ENCODE results near the gene TCP11L1. TPM values are rescaled to one million over a fixed set of nuclear protein-coding genes. Genes with fewer than 3 reads are reported as not detected.

Gene TCP11L1
- total and polyA plus RNA-seq, 2 donors (not counting 3 experiments of a cell fraction or from before 2014, with no cell fraction given) = 12.1 to 18.1 TPM

DNA sequence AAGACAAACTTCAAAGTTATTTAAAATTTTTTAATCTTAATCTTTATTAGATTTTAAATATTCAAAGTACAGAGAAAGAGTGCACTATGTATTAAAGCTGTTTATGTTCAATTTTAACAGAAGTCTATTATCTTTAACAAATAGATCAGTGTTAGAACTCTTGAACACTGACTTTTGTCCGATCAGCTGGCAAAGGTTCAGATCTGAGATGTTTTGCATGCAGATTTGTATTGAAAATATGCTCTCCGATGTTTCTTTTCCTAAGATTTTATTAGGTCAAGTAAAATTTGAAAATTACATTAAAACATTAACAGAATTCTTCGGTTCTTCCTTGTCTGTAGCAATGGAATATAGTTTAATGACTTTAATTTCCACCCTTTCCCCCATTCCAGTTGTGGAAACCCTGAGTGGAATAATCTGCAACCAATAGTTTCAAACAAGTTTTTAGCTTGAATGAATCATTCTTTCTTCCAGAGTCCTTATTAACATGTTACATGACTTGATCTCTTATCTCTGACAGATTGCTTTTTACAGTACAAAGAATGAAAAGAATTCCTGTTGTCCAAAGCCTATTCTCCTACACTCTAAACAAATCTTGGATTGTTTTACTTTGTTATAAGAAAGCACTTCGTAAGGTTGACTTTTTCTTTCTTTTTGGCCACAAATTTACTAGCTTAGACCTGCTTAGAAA is 11.4 kb upstream of the TCP11L1 start:
- BruUV-seq (replicated peaks) = no TSS peak
- Histone ChIP-seq H3K27ac (ENCODE audit: insufficient read depth, low read depth, low read length) (no peak overlapping the region), H2AFZ (ENCODE audit: low read depth, low read length) (no peak overlapping the region), H3K9me1 (replicated peaks; ENCODE audit: control insufficient read depth, extremely low read depth, insufficient read depth, low read length) (no peaks in the 10 kb centered on the region), H3K9me3 (replicated peaks; ENCODE audit: control insufficient read depth, insufficient read depth, low read length) (no peaks in the 10 kb centered on the region), H3K4me1 (ENCODE audit: control insufficient read depth, extremely low read depth, insufficient read depth, low read length) (no peaks in the 10 kb centered on the region), H3K27me3 (ENCODE audit: control insufficient read depth in 2 of 2, insufficient read depth in 2 of 2, low read length in 2 of 2) (peaks cover 3 to 15% of the 10 kb centered on the region in 2 experiments), H3K36me3 (ENCODE audit: control insufficient read depth in 2 of 2, extremely low read depth in 1 of 2, insufficient read depth in 2 of 2, low read length in 2 of 2) (no peaks in the 10 kb centered on the region), H3K79me2 (ENCODE audit: control insufficient read depth, insufficient read depth, low read length) (no peaks in the 10 kb centered on the region), H4K20me1 (replicated peaks; ENCODE audit: control insufficient read depth, extremely low read depth, insufficient read depth, low read length) (no peaks in the 10 kb centered on the region), H3K4me2 (ENCODE audit: insufficient read depth, low read length) (no peak overlapping the region), H3K4me3 (replicated peaks in 1 of 3; ENCODE audit: insufficient read depth in 1 of 3, low read depth in 1 of 3, low read length in 3 of 3) (no peak overlapping the region), H3K9ac (replicated peaks; ENCODE audit: extremely low read depth, insufficient read depth, low read length) (no peak overlapping the region)
- dilution Hi-C loops (cut with MboI; ENCODE audit: extremely low pct_ligation_motif_present, low sequenced_read_pairs) = no loop called here
- TF ChIP-seq, protein P1, sequence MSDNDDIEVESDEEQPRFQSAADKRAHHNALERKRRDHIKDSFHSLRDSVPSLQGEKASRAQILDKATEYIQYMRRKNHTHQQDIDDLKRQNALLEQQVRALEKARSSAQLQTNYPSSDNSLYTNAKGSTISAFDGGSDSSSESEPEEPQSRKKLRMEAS (IDR thresholded peaks at IDR 0.05; ENCODE audit: insufficient read depth, insufficient read length) = no peak
- TF ChIP-seq GATA2 (IDR thresholded peaks at IDR 0.05; ENCODE audit: insufficient read depth, insufficient read length, low read depth, low read length) = no peak
- TF ChIP-seq, protein P2, sequence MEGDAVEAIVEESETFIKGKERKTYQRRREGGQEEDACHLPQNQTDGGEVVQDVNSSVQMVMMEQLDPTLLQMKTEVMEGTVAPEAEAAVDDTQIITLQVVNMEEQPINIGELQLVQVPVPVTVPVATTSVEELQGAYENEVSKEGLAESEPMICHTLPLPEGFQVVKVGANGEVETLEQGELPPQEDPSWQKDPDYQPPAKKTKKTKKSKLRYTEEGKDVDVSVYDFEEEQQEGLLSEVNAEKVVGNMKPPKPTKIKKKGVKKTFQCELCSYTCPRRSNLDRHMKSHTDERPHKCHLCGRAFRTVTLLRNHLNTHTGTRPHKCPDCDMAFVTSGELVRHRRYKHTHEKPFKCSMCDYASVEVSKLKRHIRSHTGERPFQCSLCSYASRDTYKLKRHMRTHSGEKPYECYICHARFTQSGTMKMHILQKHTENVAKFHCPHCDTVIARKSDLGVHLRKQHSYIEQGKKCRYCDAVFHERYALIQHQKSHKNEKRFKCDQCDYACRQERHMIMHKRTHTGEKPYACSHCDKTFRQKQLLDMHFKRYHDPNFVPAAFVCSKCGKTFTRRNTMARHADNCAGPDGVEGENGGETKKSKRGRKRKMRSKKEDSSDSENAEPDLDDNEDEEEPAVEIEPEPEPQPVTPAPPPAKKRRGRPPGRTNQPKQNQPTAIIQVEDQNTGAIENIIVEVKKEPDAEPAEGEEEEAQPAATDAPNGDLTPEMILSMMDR (IDR thresholded peaks at IDR 0.05; ENCODE audit: extremely low read depth in 1 of 2, insufficient read depth in 1 of 2, low read depth in 1 of 2, low read length in 2 of 2) = no peak
- no peak for TF ChIP-seq POLR2AphosphoS5 (IDR thresholded peaks at IDR 0.05; ENCODE audit: insufficient read depth, low read depth, low read length)
- TF ChIP-seq EZH2 (IDR thresholded peaks at IDR 0.05; ENCODE audit: borderline replicate concordance, low read depth, low read length, severe bottlenecking) = no peak
- TF ChIP-seq POLR2A (IDR thresholded peaks at IDR 0.05; ENCODE audit: low read depth, low read length) = no peak
- TF ChIP-seq JUN (IDR thresholded peaks at IDR 0.05; ENCODE audit: borderline replicate concordance, insufficient read depth, insufficient read length, low read depth) = no peak
- no peak for TF ChIP-seq MYC (IDR thresholded peaks at IDR 0.05; ENCODE audit: low read depth, low read length)
- no peak for TF ChIP-seq FOS (IDR thresholded peaks at IDR 0.05; ENCODE audit: borderline replicate concordance, insufficient read depth, low read length)
- no peak for FAIRE-seq
- intact Hi-C loops (cut with micrococcal nuclease) = no loop called here
- ChIA-PET CTCF (no interaction called here), POLR2A (no interaction called here)
- DNase-seq (ENCODE audit: low read depth, low spot score) = no peak

All from endothelial cell of umbilical vein (primary cell).